Measurements from ENCODE around the gene SCAPER. TPM values are rescaled to one million over a fixed set of nuclear protein-coding genes. Genes with fewer than 3 reads are reported as not detected.

The SCAPER gene
- total RNA-seq, 4 donors from 2014 or later = 18.7 to 22.4 (median 19.2) TPM

DNA sequence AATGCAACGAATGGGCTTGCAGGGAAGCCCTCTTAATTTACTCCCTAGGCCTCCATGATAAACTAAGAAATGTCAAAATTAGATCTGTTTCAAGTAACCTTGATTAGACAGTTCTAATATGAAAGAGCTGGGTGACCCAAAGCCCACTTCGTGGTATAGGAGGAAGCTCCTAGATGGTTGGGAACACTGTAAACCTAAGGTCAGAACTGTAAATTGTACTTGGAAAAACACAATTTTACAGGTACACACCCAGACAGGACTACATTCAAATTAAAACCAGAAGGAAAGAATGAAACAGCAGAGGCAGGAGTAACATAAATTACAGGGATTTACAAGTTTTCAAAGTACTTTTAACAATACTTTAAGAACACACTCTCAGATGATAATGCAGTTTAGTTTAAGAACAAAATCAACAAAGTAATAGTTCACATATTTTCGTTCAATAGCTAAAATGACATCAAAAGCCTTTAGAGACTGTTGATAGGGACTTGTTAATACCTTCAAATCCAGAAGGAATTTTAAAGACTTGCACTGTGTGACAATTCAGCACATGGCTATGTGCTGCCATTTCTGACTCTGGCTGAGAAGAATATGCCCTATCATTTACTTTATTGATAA, 550.2 kb downstream of the SCAPER start:
- no peaks in the 10 kb centered on the region for H3K9me3 ChIP-seq
- peaks cover 0 to 12% (median 4%) of the 10 kb centered on the region in 4 donors for H3K36me3 ChIP-seq
- no peak for DNase-seq (ENCODE audit: extremely low spot score)
- intact Hi-C loops (cut with DNase I) = no loop called here
- H3K27ac ChIP-seq (replicated peaks in 1 of 4) = no peak overlapping the region
- no peaks in the 10 kb centered on the region for H3K4me1 ChIP-seq
- WGBS = 87% methylated on average over 3 of the region's 3 CpGs
- TF ChIP-seq POLR2AphosphoS5 (IDR thresholded peaks at IDR 0.05) = no peak
- TF ChIP-seq POLR2A (IDR thresholded peaks at IDR 0.05; ENCODE audit: low read depth) = no peak
- no peak overlapping the region for H3K4me3 ChIP-seq
- H3K27me3 ChIP-seq = no peaks in the 10 kb centered on the region

DNA sequence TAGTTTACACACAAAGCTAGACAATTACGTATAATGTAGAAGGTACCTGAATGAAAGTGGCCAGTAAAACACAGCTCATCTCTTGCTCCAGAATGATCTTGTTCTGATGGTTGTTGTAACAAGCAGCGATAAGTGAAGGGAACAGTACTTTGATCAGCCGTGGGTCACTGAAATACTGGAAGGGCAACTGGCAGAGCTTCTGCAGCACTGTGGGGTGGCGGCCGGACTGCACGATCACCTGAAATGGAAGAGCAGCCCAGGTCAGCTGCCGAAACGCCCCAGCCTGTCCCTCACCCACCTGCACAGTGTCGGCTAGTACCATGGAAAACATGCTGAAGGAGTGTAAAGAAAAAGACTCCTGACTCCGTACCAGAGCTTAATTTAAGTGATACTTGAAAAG, 551.2 kb downstream of the SCAPER start:
- no peak for DNase-seq (ENCODE audit: extremely low spot score)
- H3K27ac ChIP-seq (replicated peaks in 1 of 4) = no peak overlapping the region
- no peak overlapping the region for H3K4me3 ChIP-seq
- no peaks in the 10 kb centered on the region for H3K4me1 ChIP-seq
- peaks cover 0 to 7% (median 2%) of the 10 kb centered on the region in 4 donors for H3K36me3 ChIP-seq
- H3K9me3 ChIP-seq = no peaks in the 10 kb centered on the region
- WGBS = 89% methylated on average over 10 of the region's 10 CpGs
- TF ChIP-seq EP300 (IDR thresholded peaks at IDR 0.05) (no peak), POLR2AphosphoS5 (IDR thresholded peaks at IDR 0.05) (no peak)
- intact Hi-C loops (cut with DNase I) = no loop called here
- no peaks in the 10 kb centered on the region for H3K27me3 ChIP-seq

DNA sequence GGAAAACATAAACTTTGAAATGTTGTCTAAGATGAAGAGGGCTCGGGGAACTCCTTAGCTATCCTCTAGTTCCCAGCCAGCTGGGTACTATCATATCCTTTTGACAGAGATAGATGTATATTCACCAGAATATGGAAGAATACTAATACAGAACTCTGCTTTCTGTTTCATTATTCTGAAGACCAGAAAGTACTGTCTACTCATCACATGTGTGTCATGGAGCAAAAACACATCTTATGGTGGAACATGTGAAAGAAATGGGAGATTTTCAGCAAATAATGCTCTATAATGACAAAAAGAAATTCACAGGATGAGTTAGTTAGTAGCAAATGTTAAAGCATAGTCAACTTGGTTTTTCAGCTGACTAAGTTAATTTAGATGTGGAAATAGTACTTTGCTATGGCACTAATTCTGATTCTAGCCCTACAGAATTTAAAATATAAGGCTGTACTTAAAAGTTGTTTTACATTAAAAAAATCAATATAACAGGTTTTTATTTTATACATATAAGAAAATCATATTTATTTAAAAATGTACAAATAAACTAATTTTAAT, 552.0 kb downstream of the SCAPER start:
- H3K27ac ChIP-seq (replicated peaks in 1 of 4) = no peak overlapping the region
- no peaks in the 10 kb centered on the region for H3K27me3 ChIP-seq
- WGBS = 93% methylated on average over 1 of the region's 1 CpG
- no peak overlapping the region for H3K4me3 ChIP-seq
- H3K4me1 ChIP-seq = no peaks in the 10 kb centered on the region
- peaks cover 0 to 4% (median 1%) of the 10 kb centered on the region in 4 donors for H3K36me3 ChIP-seq
- TF ChIP-seq POLR2A (IDR thresholded peaks at IDR 0.05; ENCODE audit: low read depth) = no peak
- TF ChIP-seq, protein P1, sequence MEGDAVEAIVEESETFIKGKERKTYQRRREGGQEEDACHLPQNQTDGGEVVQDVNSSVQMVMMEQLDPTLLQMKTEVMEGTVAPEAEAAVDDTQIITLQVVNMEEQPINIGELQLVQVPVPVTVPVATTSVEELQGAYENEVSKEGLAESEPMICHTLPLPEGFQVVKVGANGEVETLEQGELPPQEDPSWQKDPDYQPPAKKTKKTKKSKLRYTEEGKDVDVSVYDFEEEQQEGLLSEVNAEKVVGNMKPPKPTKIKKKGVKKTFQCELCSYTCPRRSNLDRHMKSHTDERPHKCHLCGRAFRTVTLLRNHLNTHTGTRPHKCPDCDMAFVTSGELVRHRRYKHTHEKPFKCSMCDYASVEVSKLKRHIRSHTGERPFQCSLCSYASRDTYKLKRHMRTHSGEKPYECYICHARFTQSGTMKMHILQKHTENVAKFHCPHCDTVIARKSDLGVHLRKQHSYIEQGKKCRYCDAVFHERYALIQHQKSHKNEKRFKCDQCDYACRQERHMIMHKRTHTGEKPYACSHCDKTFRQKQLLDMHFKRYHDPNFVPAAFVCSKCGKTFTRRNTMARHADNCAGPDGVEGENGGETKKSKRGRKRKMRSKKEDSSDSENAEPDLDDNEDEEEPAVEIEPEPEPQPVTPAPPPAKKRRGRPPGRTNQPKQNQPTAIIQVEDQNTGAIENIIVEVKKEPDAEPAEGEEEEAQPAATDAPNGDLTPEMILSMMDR (IDR thresholded peaks at IDR 0.05) = no peak
- no peak for TF ChIP-seq POLR2AphosphoS5 (IDR thresholded peaks at IDR 0.05)
- TF ChIP-seq EP300 (IDR thresholded peaks at IDR 0.05) = no peak
- intact Hi-C loops (cut with DNase I) = no loop called here
- H3K9me3 ChIP-seq = no peaks in the 10 kb centered on the region
- no peak for DNase-seq (ENCODE audit: extremely low spot score)

DNA sequence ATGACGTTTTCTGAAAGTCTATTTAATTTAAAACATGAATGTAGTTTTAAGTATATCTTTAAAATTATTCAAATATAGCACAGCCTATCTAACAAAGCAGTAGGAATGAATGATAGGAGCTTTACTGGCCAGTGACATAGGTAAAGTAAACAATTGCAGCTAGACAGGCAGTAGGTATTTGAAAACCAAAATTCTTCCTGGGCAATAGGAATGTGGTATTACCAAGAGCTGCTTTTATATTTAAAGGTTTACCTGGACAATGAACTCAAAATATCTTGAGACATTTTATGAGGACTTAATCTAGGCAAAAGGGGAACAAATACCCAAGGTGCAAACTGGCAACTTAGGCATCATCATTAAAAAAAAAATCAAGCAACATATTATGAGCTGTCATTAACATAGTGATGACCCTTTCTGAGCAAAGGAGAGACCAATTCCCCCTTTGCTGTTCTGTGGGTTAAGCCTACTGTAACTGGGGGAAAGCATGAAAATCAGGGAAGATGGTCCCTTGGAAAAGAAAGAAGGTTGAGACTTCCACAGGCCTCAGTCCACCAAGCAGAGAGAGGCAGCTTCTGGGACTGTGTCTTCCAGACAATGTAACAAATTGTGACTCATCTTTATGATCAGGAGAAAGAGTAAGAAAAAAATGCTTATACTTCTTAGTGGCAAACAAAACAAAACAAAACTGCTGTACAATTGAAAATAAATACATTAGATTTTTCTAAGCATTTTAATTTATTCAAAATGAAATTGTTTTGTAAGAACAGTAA, 555.7 kb downstream of the SCAPER start:
- WGBS = 97% methylated on average over 1 of the region's 1 CpG
- no peak for DNase-seq (ENCODE audit: extremely low spot score)
- Histone ChIP-seq H3K27me3 (peaks cover 0 to 35% (median 12%) of the 10 kb centered on the region in 4 donors), H3K9me3 (no peaks in the 10 kb centered on the region), H3K4me1 (peaks cover 19 to 25% (median 24%) of the 10 kb centered on the region in 4 donors), H3K36me3 (peaks cover 0 to 4% (median 0%) of the 10 kb centered on the region in 4 donors), H3K27ac (replicated peaks in 1 of 4) (no peak overlapping the region), H3K4me3 (no peak overlapping the region)
- TF ChIP-seq EP300 (IDR thresholded peaks at IDR 0.05) = no peak
- TF ChIP-seq POLR2A (IDR thresholded peaks at IDR 0.05; ENCODE audit: low read depth) = no peak
- intact Hi-C loops (cut with DNase I) = no loop called here

DNA sequence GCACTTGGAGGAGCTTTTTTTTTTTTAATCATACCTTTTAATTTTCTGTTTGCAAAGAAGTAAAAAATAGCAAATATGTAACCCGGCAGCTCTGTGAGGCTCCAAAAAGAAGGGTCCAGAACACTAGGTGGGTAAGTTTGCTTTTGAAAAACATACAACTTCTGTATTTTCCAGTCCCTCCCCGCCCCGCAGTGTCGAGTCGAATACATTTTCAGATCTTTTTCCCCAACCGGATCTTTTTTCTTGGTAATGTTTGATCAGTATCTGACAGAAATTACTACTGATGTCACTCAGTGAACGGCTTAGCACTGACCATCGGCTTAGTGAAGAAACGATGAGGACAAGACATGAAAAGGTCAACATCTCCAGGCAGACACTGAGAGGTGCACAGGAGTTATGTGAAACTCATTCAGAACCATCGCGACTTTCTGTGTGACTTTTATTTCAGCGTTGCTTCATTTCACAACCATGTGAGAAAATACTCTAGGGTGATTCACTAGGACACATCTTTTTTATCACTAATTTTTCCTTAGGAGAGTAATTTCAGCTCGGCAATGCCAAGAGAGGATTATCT, 557.6 kb downstream of the SCAPER start:
- Histone ChIP-seq H3K9me3 (no peaks in the 10 kb centered on the region), H3K36me3 (peaks cover 0 to 6% (median 3%) of the 10 kb centered on the region in 4 donors), H3K27ac (replicated peaks in 1 of 4) (peak overlapping the region; percentile 48 to 75 (median 59)), H3K27me3 (peaks cover 0 to 52% (median 15%) of the 10 kb centered on the region in 4 donors), H3K4me3 (peak overlapping the region; percentile 58 to 67 (median 58)), H3K4me1 (peaks cover 25 to 32% (median 29%) of the 10 kb centered on the region in 4 donors)
- no peak for DNase-seq (ENCODE audit: extremely low spot score)
- TF ChIP-seq POLR2A (IDR thresholded peaks at IDR 0.05; ENCODE audit: low read depth) (no peak), POLR2AphosphoS5 (IDR thresholded peaks at IDR 0.05) (no peak), EP300 (IDR thresholded peaks at IDR 0.05) (no peak)
- TF ChIP-seq, protein P1 (IDR thresholded peaks at IDR 0.05) = no peak
- intact Hi-C loops (cut with DNase I) = no loop called here
- whole genome bisulfite sequencing = 82% methylated on average over 13 of the region's 13 CpGs

Data from esophagus muscularis mucosa (tissue), 4 donors.